GM23248 (cell line): ENCODE results near the gene SRP72.

Source experiments
- EZH2 ChIP-seq: fragments of 200-600 bp; sonication (generic); IDR thresholded peaks from 2 replicates; pipeline ENCODE4 v1.6.1; 2018; ENCODE audit warnings: antibody characterized with exemption, mild to moderate bottlenecking; ENCODE audit not compliant: insufficient read depth, poor library complexity, severe bottlenecking
- EZH2phosphoT487 ChIP-seq: fragments of 200-600 bp; sonication (generic); IDR thresholded peaks from 2 replicates; pipeline ENCODE4 v1.6.1; 2018; ENCODE audit warnings: antibody characterized with exemption, moderate library complexity, mild to moderate bottlenecking, low read depth; ENCODE audit not compliant: insufficient read depth

DNA sequence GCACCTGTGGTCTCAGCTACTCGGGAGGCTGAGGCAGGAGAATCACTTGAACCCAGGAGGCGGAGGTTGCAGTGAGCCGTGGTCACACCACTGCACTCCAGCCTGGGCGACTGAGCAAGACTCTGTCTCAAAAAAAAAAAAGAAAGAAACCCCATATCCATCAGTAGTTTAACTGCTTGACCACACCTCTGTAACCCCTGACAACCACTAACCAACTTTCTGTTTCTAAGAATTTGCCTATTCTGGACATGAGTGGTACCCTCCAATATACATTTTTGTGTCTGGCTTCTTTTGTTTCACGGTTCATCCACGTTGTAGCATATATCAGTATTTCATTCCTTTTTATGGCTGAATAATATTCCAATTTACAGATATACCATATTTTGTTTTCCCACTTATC is 41.1 kb upstream of the SRP72 start:
- TF ChIP-seq EZH2 (no peak), EZH2phosphoT487 (no peak)
